Midbrain (tissue), 1 donor: ENCODE results near the gene RPS15.

Source experiments
- DNase-seq: peaks from one replicate; lab custom pipeline; 2025; lab: John Stamatoyannopoulos, UW

RPS15 gene

DNA sequence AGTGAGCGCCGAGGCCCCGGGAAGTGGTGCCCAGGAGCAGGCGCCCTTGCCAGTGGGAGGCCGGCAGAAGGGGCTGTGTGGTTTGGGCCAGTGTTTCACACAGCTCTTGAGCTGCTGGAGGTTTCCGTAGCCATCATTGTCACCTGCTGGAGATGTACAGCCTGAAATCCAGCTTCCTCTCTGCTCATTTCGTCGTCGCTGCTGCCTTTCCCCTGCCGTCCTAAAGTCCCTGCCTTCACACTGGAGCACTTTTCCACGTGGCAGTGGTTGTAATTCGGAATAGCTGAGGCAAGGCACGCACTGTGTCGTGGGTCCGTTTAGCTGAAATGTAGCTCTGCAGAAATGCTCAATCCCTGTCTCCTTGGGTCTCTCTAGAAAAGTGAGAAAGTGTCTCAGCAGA lies 17.6 kb upstream of the RPS15 start:
- no peak for DNase-seq

DNA sequence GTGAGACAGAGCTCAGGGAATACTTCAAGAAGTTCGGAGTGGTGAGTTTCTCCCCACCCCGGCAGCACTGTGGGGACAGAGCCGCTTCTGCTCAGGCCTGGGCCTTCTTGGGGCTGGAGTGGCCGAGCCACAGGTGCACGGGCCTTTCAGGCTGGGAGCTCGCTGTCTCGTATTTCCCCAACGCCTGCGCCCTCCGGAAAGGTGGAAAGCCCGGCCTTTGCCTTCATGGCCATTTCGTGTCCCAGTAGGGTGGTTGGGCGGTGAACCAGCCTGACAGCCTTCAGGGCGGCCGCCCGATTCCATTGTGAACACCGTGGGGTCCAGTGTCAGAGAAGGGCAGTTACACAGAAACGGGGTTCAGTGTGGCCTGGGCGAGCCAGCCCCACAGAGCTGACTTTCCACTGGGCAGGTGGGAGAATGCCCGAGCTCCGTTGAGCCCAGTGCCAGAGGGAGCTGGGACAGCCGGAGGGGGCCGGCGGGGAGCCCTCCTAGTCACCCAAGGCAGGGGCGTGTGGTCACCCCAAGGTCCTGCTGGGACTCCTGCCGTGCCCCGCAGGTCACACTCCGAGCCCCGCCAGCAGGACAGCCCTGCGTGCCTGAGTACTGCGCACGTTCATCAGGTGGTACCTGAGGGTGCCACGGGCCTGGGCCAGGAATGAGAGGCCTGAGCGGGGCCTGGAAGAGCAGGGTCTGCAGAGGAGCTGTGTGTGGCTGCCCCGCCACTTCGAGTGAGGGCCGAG lies 16.8 kb upstream of the RPS15 start:
- no peak for DNase-seq

DNA sequence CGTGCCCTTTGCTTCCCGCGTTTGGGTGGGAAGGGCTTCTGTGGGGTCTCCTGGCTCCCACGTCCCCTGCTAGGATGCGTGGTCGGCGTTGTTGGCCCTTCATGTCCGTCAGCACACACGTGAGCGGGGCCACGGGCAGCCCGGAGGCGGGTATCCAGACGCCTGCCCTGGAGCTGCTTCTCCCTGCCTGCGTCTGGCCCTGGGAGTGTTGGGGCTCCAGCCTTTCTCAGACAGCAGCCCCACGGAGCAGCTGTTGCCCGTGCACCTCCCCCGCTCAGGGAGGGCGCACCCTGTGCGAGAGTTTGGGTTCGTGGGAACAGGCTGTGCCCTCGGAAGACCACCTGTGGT lies 16.3 kb upstream of the RPS15 start:
- DNase-seq, result no peak

DNA sequence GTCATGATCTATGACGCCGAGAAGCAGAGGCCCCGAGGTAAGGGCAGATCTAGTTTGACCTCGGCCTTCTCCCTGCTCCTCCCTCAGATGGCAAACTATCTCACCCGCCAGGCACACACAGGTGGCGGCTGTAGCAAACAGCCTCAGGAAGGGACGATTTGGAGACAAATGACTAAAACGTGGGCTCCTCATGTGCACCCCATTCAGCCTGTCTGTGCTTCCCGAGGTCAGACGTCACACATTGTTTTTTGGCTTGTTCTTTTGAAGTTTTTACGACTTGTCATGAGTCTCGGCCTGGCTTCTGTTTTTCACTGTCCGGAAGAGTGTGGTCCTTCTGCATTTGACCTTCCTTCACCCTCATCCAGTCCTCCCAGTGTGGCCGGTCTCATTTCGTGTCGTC lies 15.8 kb upstream of the RPS15 start:
- no peak for DNase-seq

DNA sequence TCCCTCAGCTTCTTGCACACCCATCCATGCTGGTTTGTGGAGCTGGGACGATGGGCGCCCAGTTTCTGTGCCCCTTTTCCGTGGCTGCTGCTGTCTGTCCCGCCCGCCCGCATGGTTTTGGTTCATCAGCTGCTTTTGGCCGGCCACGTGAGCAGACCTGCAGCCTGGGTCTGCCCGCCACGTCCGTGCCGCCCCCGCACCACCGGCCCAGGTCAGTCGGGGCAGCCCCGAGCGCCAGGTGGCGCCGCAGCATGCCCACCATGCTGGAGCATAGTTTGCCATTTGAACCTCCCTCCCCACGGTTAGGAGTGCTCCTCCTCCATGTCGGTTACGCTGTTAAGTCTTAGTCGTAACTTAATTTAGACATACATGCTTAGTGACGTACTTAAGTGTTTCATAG lies 15.3 kb upstream of the RPS15 start:
- no peak for DNase-seq

DNA sequence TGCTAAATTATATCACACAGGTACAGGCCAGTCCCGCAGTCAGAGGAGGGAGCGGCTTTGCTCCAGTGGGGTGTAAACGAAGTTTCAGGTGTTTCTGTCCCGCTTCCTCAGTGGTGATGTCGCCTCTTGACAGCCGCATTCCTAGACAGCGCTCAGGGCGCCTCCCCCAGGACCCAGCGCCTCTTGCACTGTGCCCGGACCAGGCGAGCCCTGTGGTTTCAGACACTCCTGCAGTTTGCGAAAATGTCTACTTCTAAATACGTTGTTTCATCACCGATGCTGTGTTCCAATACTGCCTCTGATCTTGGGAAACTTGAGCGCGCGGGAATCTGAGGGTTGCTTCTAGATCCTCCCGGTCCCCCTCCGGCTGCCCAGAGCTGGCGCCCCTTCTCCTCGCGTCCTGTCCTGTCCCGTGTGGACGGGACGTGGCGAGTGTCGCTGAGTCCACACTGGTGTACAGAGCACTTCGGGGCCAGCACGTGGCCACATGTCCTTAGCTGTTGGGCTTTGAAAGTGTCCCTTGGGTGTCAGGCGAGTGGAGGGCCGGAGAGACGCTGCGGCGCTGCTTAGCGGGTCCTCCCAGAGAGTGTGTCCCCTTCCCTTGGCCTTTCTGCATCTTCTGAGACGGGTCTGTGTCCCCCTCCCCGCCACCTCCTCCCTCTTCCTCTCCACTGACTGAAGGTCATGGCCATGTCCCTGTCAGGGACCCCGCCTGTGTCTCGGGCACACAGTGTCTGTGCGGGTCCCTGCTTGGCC lies 14.6 kb upstream of the RPS15 start:
- DNase-seq, result no peak

DNA sequence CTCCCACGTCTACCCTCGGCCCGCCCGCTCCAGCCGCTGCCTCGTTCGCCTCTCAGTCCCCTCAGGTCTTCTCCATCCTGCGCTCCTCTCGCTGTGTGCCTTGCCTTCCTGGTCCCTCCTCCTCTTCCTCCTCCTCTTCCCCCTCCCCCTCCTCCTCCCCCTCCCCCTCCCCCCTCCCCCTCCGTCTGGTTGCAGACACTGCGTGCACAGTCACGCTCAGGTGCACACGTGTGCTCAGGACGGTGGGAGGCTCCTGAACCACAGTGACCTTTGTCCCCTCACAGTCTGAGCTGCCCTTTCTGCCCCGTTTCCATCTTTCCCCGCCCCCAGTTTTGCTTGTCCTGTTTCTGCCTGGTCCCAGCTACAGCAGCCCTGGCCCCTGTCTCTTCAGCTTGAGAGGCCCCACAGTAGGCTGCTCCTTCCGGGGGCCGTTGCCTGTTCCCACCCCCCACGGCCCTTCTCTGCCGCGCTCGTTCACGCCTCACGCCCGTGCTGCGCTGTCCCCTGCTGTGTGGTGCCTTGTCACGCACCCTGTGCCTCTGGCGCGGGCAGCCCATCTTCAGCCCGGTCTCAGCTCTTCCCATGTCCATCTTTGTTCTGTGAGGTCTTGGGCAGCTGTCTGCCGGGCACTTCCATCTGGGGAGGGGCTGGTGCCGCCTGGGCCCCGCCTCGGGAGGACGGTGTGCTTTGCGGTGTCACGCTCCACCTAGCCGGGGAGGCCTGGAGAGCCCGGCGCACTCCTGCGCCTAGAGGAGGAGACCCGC lies 13.8 kb upstream of the RPS15 start:
- DNase-seq, result no peak

DNA sequence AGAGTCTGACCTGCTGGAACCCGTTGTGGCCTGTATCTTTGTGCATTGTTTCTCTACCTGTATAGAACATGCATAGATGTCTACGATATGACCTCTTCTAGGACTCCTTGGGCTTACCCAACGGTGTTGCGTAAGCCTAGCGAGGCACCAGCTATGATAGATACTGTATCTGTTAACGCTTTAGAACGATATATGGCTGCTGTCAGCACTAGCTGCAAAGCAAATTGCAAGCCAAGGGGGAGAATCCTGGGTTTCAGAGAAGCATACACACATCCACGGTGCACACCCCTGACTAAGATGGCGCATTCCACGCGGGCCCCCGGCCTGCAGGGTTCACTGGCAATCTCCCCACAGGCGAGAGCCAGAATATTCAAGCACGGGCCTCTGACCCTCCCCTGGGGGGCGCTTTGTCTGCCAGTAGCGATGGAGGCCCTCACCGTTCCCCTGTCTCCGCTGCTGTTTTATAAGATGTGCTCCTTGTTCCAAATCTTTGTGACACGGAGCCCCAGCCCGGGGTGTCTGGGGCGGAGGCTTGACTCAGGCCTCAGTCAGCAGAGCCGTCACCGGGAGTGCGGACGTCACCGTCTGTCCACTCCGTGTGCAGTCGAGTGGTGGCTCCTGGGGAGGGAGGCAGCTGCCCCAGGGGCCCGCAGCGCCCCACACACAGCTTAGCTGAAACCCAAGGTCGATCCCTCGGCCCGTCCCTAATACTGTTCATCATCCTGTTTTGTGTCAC lies 12.9 kb upstream of the RPS15 start:
- no peak for DNase-seq

DNA sequence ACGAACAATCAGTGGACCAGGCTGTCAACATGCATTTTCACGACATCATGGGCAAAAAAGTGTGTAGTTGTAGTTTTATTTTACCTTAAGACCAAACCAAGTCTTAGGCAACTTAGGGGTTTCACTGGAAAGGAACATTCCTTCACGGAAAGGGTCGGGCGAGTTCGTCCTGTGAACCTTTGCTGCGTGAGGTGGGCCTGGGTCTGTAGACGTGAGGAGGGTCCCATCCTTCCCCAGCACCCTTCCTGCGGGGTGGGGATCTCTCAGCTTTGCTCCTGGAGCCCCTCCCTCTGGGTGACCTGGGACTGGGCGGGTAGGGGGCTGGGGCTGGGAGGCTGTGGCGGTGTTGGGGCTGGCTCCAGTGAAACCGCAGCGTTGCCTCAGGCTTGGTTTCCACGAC lies 12.3 kb upstream of the RPS15 start:
- DNase-seq, result no peak

DNA sequence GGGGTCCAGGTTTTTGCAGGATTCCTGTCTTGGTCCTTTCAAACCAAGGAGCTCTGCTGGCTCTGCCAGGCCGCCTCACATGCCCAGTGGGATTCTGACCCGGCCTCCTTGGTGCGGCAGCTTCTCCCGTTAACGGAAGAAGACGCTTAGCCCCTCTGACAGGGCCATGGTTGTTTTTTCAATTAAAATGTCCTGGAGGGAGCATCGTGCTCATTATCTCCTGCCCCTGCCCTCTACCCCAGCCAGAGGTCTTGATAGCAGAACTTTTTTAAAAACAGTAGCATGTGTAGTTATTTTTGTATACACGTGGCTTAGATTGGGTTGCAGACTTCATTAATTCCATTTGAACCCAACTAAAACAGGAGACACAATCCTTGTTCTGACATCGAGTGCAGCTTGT lies 11.5 kb upstream of the RPS15 start:
- no peak for DNase-seq

DNA sequence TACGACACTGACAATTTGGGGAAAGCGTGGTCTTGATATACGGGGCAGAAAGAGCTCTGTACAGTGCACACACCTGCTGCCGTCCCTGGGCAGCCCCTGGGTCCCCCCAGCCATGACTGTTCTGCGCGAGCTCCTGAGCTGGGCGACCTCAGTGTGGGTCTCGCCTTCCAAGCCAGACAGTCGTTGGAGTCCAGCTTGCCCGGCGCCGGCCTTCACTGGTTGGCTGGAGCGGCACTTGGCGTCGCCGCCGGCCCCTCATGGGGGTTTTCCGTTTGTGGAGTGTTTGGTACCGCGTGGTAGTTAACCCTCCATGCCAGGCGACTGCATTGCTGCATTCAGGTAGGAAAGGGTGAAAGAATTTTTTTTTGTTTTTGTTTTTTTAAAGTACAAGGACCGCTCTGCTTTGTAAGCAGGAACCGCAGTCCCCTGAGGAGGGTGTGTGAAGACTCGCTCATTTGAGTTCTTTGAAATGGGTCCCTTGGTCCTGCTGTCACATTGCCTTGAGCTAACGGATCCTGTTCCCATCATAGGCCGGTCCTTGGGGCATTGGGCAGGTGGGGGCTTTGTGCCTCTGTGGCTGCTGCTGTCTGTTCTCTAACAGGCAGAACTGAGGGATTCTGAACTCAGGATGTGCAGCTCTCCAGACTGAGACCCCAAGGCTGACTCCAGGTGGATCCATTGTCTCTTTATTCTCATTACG lies 10.8 kb upstream of the RPS15 start:
- peak; percentile 21 for DNase-seq

DNA sequence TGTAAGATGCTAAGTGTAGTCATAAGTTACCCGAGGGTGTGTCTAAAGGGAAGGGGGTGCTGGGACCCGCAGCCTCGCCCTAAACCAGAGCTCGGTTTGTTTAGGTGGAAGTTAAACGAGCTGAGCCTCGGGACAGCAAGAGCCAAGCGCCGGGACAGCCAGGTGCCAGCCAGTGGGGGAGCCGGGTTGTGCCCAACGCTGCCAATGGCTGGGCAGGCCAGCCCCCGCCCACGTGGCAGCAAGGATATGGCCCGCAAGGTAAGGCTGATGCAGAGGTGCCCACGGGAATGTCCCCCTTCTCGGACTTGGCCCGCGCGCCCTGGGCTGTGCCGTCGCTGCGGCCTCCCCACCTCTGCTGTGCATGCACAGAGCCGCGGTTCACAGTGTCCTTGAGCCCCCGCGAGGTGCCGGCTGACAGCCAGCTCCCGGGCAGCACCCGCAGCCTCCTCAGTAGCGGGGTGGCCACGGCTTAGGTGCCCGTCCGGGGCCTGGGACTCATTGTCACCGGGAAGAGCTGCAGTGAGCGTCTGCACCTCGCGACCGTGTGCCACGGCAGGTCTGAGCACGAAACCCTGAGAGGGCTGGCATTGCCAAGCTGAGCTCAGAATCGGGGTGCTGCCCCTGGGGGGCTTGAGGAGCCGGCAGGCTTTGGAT lies 9.3 kb upstream of the RPS15 start:
- DNase-seq, result no peak

DNA sequence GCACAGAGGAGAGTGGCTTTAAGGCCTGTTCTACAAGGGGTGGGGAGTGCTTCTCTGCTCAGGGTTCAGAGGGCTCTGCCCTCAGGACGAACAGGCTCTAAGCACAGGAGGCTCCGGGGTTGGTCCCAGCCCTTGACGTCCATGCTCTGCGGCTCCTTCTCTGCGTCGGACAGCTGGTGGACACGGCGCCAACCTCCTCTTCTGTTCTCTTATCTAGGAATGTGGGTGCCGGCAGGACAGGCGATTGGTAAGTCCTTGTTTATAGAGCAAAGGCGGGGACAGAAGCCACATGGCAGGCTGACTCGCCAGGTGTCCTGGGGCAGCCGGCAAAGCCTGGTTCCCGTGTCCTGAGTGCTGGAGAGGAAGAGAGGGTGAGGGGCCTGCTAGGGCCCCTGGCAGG lies 8.4 kb upstream of the RPS15 start:
- no peak for DNase-seq

DNA sequence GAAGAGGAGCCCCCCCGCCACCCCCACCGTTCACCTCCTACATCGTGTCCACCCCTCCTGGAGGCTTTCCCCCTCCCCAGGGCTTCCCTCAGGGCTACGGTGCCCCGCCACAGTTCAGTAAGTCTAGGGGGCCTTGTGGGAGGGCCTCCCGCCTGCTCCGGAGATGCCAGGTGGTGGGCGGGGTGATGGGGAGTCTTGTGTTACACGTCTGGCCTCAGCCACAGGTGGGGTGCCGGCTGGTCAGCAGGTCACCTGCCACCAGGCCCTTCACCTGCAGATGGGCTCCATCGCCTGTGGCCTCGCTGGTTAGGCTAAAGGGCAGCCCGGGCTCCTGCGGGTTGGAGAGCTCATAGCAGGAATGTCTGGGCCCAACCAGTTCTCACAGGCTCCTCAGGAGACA lies 8.0 kb upstream of the RPS15 start:
- DNase-seq, result no peak

DNA sequence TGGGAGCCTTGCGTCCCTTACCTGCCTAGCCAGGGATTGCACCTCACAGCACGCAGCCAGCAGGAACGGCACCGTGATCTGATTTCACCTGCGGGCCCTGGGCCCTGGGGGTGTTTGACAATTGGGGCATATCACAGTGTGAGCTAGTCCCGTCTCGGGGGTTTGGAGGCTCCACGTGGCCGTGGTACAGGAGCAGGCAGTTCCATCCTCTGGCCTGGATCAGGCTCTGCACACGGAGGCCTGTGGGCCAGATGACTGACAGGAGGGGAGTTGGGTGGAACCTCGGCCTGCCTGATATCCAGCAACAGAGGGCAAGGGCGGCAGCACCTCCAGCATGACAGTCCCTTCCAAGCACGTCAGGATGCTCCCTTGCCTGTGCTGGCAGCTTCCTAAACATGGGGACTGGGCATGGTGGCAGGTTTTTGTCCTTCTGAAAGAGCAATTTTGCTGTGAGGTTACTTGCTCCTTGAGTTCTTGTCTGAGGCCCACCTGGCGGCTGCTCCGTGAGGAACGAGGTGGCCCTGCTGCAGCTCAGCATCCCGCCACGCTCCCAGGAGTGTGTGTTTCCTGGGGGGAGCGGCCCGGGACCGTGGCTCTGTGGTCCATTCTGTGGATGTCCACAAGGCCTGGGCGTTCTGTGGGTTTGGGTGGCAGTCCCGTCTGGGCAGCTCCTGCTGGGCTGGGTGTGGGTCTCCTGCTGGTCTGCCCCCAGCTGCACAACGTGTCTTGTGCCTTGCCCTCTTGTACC lies 6.3 kb upstream of the RPS15 start:
- DNase-seq, result no peak

DNA sequence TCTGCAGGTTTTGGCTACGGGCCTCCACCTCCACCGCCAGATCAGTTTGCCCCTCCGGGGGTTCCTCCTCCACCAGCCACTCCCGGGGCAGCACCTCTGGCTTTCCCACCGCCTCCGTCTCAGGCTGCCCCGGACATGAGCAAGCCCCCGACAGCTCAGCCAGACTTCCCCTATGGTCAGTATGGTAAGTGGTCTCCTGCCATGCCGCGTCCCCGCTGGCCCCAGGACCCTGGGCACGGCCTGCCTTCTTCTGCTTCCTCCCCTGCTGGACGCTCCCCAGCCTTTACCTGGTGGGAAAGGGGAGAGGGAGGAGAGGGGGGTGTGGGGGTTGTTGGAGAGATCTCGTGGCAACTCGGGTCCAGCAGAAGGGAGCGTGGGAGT lies 5.7 kb upstream of the RPS15 start:
- DNase-seq, result no peak

DNA sequence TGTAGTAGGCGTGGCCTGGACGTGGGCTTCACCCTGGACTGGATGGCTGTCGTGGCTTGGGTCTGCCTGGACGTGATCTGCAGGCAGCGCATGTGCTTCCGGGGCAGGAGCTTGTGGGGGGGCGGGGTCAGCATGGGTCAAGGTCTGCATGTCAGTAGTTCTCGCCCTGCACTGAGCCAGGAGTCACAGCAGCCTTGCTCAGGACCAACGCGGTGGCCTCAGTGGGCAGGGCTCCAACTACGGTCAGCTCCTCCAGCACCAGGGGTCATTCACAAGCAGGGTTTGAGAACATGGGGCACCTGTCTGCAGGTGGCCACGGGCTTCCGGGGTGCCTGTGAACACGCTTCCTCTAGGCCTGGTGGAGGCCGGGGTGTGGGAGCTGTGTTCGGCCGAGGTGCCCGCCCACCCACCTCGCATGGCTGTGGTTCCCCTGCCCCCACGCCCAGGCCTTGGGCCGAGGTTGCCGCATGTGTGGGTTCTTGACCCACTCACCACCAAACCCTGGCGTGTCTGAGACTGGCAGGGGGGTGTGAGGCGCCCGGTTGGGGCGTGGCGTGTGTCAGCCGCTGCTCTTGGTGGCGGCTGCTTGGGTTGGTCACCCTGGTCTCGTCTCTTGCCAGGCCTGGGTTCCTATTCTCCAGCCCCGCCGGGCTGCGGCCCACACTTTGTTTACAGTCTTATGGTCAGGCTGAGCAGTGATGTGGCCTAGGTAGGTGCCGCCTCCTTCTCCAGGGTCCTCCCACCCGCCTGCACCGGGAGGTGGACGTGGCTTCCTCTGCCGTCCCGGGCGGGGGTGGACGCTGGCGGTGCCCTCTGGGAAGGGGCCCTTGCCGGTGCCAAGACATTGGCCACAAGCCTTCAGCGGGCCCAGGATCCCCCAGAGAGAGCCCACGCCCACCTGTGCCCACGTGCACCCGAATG lies 4.8 kb upstream of the RPS15 start:
- DNase-seq, result no peak

DNA sequence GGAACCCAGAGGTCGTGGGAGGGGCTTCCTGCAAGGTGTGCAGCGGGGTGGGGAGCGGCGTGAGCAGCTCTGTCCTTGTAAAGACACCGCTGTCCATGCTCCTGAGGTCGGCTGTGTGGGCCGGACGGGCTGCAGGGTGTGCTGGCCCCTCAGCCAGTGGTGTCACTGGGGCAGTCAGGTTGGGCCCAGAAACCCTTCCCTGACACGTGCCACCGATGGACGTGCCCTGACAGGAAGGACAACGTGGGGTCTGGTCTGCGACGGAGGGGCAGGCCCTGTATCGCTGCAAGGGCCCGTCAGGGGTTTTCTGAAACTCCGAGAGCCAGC lies 4.2 kb upstream of the RPS15 start:
- no peak for DNase-seq

DNA sequence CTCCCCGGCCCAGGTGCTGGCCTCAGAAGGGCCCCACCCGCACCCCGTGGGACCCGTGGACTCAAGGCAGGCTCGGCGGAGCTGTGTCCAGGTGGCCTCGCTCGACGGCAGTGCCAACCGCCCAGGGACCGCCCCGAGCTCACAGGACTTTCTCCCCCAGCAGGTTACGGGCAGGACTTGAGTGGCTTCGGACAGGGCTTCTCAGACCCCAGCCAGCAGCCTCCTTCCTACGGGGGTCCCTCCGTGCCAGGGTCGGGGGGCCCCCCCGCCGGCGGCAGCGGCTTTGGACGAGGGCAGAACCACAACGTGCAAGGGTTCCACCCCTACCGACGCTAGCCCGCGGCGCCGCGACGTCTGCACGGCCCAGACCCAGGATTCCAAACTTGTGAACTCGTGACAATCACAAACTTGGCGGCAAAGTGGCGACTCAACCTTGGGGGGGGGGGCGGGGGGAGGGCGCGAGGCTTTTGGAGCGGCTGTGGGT lies 3.6 kb upstream of the RPS15 start:
- DNase-seq, result no peak
